Endothelial cell (in vitro differentiated cells): ENCODE results near the gene KLHL8. TPM values are rescaled to one million over a fixed set of nuclear protein-coding genes. Genes with fewer than 3 reads are reported as not detected.
"Not testable (repeated sequence)": the region's sequence is repeated elsewhere in the genome, so short reads cannot be mapped to it uniquely, and the experiment has no call there.

Experiments
- DNase-seq: peaks from one replicate; pipeline ENCODE4 v3.0.0; 2021; ENCODE audit warnings: low spot score
- H3K27ac Mint-ChIP-seq: one replicate; pipeline ENCODE4 v1.8.0; 2021; ENCODE audit warnings: mixed read lengths, inconsistent platforms; ENCODE audit not compliant: unreplicated experiment
- H3K27me3 Mint-ChIP-seq: one replicate; pipeline ENCODE4 v1.8.0; 2021; ENCODE audit warnings: mild to moderate bottlenecking, moderate library complexity, mixed read lengths, inconsistent platforms; ENCODE audit not compliant: unreplicated experiment
- H3K36me3 Mint-ChIP-seq: one replicate; pipeline ENCODE4 v1.8.0; 2021; ENCODE audit warnings: mild to moderate bottlenecking, low read depth, mixed read lengths, inconsistent platforms; ENCODE audit not compliant: unreplicated experiment
- H3K4me1 Mint-ChIP-seq: one replicate; pipeline ENCODE4 v1.8.0; 2021; ENCODE audit warnings: mild to moderate bottlenecking, mixed read lengths, inconsistent platforms; ENCODE audit not compliant: unreplicated experiment
- H3K4me3 Mint-ChIP-seq: one replicate; pipeline ENCODE4 v1.8.0; 2021; ENCODE audit warnings: mild to moderate bottlenecking, mixed read lengths, inconsistent platforms; ENCODE audit not compliant: unreplicated experiment
- H3K9me3 Mint-ChIP-seq: one replicate; pipeline ENCODE4 v1.8.0; 2021; ENCODE audit warnings: mixed read lengths, inconsistent platforms; ENCODE audit not compliant: unreplicated experiment
- total RNA-seq: library from RNA; stranded (reverse); fragmentation: NEBNext Ultra II Directional; extraction: Animal tissue kit (Norgen Biotek cat#: 25700); gene quantifications from one replicate; pipeline ENCODE4 v1.2.1, GENCODE V29; 2021; ENCODE audit not compliant: unreplicated experiment
- TF ChIP-seq, protein P1 (sequence below): fragments of 200-600 bp; sonication (generic); IDR thresholded peaks from one replicate; pipeline ENCODE4 v1.5.0; 2021; ENCODE audit warnings: antibody characterized with exemption; ENCODE audit not compliant: unreplicated experiment

The KLHL8 gene
- total RNA-seq, 1 donor from 2014 or later, result 7.2 TPM

DNA sequence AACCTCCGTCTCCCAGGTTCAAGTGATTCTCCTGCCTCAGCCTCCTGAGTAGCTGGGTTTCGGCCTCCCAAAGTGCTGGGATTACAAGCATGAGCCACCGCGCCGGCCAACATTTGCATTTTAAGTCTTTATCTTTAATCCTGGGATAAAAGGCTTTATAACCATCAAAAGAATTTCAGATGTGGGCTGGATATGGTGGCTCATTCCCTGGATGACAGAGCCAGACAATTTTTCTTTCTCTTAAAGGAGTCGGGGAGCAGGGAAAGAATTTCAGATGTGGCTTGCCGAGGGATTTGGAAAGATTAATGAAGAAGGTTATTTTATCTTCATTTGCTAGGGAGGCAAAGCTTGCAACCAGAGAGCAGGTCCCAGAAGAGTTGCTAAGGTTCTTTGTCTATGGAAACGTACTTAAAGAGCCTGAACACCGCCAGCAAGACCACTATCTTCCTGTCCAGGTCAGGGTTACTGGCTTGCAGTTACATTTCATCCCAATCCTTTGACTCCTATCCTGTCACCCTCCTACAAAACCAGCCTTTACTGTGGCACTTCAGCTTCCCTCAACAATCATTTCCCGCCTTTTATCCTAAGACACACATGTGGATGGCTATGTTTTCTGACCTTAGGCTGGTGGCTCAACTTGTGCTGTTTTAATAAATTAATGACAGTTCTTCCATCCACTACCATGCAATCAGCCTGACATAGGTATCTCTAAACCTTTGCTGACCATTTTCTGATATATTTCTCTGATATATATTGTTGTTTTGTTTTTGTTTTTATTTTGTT lies 3.9 kb upstream of the KLHL8 start:
- no peaks in the 10 kb centered on the region for H3K9me3 Mint-ChIP-seq
- H3K4me3 Mint-ChIP-seq, result no peak overlapping the region
- H3K27ac Mint-ChIP-seq, result no peak overlapping the region
- DNase-seq, result no peak
- TF ChIP-seq, protein P1, sequence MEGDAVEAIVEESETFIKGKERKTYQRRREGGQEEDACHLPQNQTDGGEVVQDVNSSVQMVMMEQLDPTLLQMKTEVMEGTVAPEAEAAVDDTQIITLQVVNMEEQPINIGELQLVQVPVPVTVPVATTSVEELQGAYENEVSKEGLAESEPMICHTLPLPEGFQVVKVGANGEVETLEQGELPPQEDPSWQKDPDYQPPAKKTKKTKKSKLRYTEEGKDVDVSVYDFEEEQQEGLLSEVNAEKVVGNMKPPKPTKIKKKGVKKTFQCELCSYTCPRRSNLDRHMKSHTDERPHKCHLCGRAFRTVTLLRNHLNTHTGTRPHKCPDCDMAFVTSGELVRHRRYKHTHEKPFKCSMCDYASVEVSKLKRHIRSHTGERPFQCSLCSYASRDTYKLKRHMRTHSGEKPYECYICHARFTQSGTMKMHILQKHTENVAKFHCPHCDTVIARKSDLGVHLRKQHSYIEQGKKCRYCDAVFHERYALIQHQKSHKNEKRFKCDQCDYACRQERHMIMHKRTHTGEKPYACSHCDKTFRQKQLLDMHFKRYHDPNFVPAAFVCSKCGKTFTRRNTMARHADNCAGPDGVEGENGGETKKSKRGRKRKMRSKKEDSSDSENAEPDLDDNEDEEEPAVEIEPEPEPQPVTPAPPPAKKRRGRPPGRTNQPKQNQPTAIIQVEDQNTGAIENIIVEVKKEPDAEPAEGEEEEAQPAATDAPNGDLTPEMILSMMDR, result no peak
- peaks cover 3% of the 10 kb centered on the region for H3K36me3 Mint-ChIP-seq
- peaks cover 2% of the 10 kb centered on the region for H3K4me1 Mint-ChIP-seq
- H3K27me3 Mint-ChIP-seq, result peaks cover 3% of the 10 kb centered on the region

DNA sequence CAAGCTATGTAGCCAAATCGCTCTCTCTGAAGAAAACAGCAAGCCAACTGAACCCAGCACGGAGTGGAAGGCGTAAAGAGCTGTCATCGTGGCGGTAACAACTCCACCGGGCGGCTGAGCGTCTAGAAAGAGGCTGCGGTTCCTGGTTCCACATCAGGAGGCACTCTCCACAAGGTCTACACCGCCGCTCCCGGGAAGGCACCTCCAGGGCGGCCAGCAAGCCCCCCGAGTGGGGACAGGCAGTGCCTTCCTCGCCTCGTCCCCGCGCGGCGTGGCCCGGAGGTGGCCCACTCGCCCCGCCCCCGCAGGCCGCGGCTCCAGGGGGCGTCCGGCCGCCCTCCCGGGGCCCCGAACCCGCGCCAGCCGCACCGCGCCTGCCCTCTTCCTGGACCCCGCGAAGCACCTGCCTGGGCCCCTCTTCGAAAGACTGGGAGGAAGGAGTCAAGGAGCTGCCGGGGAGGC lies 755 bp downstream of the KLHL8 start:
- peaks cover 6% of the 10 kb centered on the region for H3K4me1 Mint-ChIP-seq
- H3K36me3 Mint-ChIP-seq, result peaks cover 5% of the 10 kb centered on the region

DNA sequence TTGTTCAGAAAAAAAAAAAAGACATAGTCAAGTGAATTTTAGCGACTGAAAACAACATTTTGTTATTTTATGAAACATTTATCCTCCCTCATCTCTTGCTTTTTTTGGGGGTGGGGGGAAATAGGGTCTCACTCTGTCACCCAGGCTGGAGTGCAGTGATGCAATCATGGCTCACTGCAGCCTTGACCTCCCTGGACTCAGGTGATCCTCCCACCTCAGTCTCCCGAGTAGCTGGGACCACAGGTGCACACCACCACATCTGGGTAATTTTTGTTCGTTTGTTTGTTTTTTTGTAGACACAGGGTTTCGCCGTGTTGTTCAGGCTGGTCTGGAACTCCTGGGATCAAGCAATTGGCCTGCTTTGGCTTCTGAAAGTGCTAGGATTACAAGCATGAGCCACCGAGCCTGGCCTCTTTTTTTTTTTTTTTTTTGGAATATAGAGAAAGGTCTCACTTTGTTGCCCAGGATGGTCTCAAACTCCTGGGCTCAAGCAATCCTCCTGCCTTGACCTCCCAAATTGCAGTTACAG lies 3.1 kb downstream of the KLHL8 start:
- not testable (repeated sequence) for H3K27ac Mint-ChIP-seq, H3K9me3 Mint-ChIP-seq, H3K4me3 Mint-ChIP-seq, H3K27me3 Mint-ChIP-seq, DNase-seq, H3K36me3 Mint-ChIP-seq, H3K4me1 Mint-ChIP-seq

More for the DNA sequence above, 755 bp downstream of the KLHL8 start:
- Mint-ChIP-seq H3K9me3 (no peaks in the 10 kb centered on the region), H3K27me3 (peaks cover 7% of the 10 kb centered on the region), H3K4me3 (peak overlapping the region; percentile 98), H3K27ac (peak overlapping the region; percentile 74)
- TF ChIP-seq, protein P1, result peak; percentile 9
- DNase-seq, result no peak

DNA sequence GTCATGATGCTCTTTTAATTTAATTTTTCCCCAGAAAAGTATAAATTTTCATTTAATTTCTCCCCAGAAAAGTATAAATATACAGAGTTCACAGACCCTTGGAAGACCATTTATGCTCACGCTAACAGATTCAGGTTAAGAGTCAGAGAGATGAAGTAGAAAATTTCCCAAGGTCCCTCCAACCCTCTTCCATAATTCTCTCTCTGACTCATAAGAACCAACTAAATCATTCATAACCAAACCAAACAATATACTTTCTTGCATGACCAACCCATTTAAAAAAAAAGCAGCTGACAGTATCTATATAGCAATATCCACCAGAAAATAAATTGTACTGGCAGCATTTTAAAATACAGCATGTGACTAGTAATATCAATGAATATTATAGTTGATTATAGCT lies 3.9 kb downstream of the KLHL8 start:
- TF ChIP-seq, protein P1, result no peak
- H3K36me3 Mint-ChIP-seq, result peaks cover 5% of the 10 kb centered on the region
- H3K9me3 Mint-ChIP-seq, result no peaks in the 10 kb centered on the region
- H3K4me1 Mint-ChIP-seq, result peaks cover 6% of the 10 kb centered on the region
- H3K27me3 Mint-ChIP-seq, result peaks cover 7% of the 10 kb centered on the region
- H3K4me3 Mint-ChIP-seq, result no peak overlapping the region
- no peak overlapping the region for H3K27ac Mint-ChIP-seq
- no peak for DNase-seq

DNA sequence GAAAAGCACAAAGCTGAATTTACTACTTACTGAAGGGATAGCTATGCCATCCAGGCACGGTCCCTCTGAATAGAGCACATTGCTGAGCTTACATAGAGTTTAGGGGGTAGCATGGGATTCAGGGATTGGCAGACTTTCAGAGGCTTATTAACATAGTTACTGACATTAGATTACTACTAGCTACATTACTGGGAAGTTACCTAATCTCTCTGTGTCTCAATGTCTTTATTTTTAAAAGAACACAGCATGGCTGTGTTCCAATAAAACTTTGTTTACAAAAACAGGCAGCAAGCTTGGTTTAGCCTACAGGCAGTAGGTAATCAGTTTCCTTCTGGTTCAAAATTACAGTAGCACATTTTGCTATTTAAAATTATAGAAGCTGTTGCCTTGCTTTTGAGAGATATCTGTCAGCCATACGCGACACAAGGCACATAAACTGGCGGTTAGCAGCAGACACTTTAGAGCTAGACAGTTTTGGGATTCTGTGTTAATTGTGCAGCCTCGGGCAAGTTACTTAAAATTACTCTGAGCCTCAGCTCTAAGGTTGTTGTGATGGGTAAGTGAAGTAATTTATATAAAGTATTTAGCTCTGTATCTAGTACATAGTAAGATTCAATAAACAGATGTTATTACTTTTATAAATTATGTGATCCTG lies 6.9 kb downstream of the KLHL8 start:
- H3K4me1 Mint-ChIP-seq, result no peaks in the 10 kb centered on the region
- H3K9me3 Mint-ChIP-seq, result no peaks in the 10 kb centered on the region
- H3K27me3 Mint-ChIP-seq, result no peaks in the 10 kb centered on the region
- no peak overlapping the region for H3K27ac Mint-ChIP-seq
- no peak overlapping the region for H3K4me3 Mint-ChIP-seq
- no peak for DNase-seq
- TF ChIP-seq, protein P1, result no peak
- no peaks in the 10 kb centered on the region for H3K36me3 Mint-ChIP-seq
